ENCODE measurements around the gene CTCFL.
A peak's percentile ranks its signal among the peaks of the same experiment; 100 is the strongest.

CTCFL gene

GRCh38 chr20:57564180-57564802 lies 39.4 kb upstream of the CTCFL start:
- no peak for TF ChIP-seq CTCF (conservative IDR thresholded peaks at IDR 0.05; ENCODE audit: low read depth, low read length)
- no peak overlapping the region for H3K4me3 ChIP-seq (ENCODE audit: low read depth, low read length)
- no peak for DNase-seq (ENCODE audit: low read depth)

GRCh38 chr20:57563522-57563921 lies 38.6 kb upstream of the CTCFL start:
- no peak for DNase-seq (ENCODE audit: low read depth)
- no peak for TF ChIP-seq CTCF (conservative IDR thresholded peaks at IDR 0.05; ENCODE audit: low read depth, low read length)
- H3K4me3 ChIP-seq (ENCODE audit: low read depth, low read length): no peak overlapping the region

GRCh38 chr20:57562541-57563465 lies 37.9 kb upstream of the CTCFL start:
- H3K4me3 ChIP-seq (ENCODE audit: low read depth, low read length): no peak overlapping the region
- no peak for DNase-seq (ENCODE audit: low read depth)
- no peak for TF ChIP-seq CTCF (conservative IDR thresholded peaks at IDR 0.05; ENCODE audit: low read depth, low read length)

GRCh38 chr20:57561356-57562279 lies 36.7 kb upstream of the CTCFL start:
- no peak for DNase-seq (ENCODE audit: low read depth)
- TF ChIP-seq CTCF (conservative IDR thresholded peaks at IDR 0.05; ENCODE audit: low read depth, low read length): no peak
- no peak overlapping the region for H3K4me3 ChIP-seq (ENCODE audit: low read depth, low read length)

GRCh38 chr20:57560554-57561355 lies 35.8 kb upstream of the CTCFL start, which contains the start of gene PCK1:
PCK1 (plus strand) TSS chr20:57561110; CDS start chr20:57561412, 302 bp downstream.
- TF ChIP-seq CTCF (conservative IDR thresholded peaks at IDR 0.05; ENCODE audit: low read depth, low read length): no peak
- peak; percentile 46 for DNase-seq (ENCODE audit: low read depth)
- H3K4me3 ChIP-seq (ENCODE audit: low read depth, low read length): no peak within 1 kb of the TSS

Data from choroid plexus epithelial cell (primary cell).